ENCODE data around the gene RBM15B.

- TF ChIP-seq MXI1 (IDR thresholded peaks at IDR 0.05; ENCODE audit: low read depth, low read length): no peak
- TF ChIP-seq CBX8 (IDR thresholded peaks at IDR 0.05; ENCODE audit: borderline replicate concordance, extremely low read depth, low read depth, low read length, poor library complexity, severe bottlenecking): no peak
- no peak for TF ChIP-seq NR3C1 (CRISPR knock-in tag; IDR thresholded peaks at IDR 0.05)
Measured at GRCh38 chr3:51362476-51362875, 28.6 kb upstream of the RBM15B start.

Data from K562 (cell line).